ENCODE data around the gene TRA2B.

The TRA2B gene

GRCh38 chr3:185867650-185868049, 70.2 kb downstream of the TRA2B start:
- no peak for DNase-seq (ENCODE audit: low read depth)

- DNase-seq (ENCODE audit: low read depth) = no peak
These were observed 70.8 kb downstream of the TRA2B start for GRCh38 chr3:185866995-185867394.

GRCh38 chr3:185866555-185866954, 71.3 kb downstream of the TRA2B start:
- DNase-seq (ENCODE audit: low read depth) = no peak

Measured in stromal cell of bone marrow (primary cell).